ENCODE measurements around the gene TTC28.
A peak's percentile ranks its signal among the peaks of the same experiment; 100 is the strongest.

TTC28 gene

DNA sequence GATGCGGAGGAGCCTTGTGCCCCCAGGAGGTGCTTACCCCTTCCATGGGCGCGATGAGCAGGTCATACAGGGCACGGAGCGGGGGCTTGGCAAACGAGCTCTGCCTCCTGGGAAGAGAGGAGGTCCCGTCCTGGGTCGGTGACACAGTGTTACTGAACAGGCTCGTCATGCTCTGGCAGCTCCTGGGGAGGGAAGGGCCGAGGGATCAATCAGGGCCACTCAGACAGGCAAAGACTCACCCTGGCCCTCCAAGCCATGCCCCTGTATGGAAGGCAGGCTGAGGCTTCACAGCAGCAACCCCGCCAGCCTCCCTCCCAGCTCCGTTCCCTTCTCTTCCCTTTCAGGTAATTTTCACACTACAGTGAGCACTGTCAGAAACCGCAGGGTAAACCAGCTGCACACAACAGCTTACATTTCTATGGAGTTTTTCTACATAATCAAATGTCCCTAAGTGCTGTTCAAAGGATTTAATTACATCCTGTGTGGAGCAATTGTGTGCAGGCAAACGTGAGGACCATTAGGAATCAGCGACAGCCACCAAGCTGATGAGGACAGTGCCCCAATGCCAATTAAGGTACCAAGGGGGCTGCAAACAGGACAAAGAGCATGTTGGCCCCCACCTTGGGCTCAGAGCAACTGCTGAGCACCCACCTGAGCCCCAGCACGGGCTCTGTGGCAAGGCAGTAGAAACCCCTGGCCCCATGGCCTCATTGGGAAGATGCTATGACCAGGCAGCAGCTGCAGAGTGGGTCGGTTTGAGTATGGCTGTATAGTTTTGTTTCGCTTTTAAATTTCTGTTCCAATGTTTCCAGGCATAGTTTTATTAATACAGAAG is 665.2 kb downstream of the TTC28 start:
- FAIRE-seq, result no peak
- DNase-seq (ENCODE audit: low spot score), result no peak

DNA sequence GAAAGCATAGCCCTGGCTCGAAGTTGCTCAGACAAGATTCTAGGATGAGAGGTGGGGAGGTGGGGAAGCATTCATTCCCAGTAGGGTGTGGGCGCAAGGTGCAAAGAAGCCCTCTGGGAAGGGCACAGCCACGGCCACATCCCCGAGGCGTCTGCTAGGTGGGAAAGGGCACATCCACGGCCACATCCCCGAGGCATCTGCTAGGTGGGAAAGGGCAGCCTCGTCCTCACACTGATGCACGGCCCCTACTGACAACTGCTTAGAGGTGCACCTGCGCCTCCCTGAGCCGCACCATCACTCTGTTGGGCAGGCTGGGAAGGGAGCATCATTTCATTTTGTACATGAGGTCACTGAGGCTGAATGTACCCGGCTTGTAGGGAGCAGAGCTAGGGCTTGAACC is 666.0 kb downstream of the TTC28 start:
- peak; percentile 89 for FAIRE-seq
- no peak for DNase-seq (ENCODE audit: low spot score)

DNA sequence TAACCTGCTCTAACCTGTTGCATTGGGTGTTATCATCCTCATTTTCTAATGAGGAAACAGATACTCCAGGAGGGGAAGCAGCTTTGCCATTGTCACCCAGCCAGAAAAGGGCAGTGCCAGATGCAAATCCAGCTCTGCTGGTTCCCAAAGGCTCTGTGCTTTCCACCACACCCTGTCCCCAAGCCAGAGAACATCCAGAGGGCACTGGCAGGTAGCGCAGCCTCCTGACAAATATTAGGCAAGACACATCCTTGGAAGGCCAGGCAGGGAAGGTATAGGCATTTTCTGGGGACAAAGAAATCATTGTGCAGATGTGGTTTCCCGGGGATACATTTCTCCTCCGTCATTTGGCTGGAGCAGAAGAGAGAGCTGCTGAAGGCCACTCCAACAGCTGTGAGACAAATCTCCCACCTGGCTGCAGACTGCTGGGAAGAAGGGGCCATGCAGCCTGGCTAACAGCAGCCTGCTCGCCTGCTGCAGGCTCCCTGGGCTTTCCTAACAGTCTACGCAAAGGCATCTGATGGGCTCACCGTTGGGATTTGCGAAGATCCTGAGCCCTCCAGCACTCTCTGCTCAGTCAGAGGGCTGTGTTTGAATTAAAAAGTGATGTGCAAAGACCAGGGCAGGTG is 666.7 kb downstream of the TTC28 start:
- FAIRE-seq (peak; percentile 20), DNase-seq (ENCODE audit: low spot score) (no peak)

DNA sequence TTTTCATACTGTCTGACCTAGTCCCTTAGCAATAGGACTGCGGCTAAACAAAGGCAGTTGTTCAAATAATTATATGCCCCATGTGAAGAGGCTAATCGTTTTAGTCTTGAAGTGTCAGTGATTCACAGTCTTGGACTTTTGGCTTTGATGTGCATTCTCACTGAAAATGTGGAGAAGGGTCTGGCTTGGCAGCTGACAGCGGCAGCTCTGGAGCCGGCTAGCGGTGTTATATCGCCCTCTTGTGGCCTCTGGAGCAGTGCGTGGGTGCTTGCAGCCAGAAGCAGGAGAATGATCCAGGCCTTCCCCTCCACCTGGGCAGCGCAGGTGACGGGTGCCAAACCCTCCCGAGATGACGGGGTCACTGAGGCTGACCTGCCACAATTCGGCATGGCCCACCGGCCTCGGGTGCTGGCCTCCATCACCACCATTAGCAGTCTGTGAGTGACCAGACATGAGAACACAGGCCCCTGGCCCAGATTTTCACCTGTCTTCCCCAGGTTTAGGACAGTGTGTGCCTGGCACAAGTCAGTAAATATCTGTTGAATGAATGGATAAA is 670.3 kb downstream of the TTC28 start:
- DNase-seq (ENCODE audit: low spot score) (peak; percentile 98), FAIRE-seq (peak; percentile 98)

DNA sequence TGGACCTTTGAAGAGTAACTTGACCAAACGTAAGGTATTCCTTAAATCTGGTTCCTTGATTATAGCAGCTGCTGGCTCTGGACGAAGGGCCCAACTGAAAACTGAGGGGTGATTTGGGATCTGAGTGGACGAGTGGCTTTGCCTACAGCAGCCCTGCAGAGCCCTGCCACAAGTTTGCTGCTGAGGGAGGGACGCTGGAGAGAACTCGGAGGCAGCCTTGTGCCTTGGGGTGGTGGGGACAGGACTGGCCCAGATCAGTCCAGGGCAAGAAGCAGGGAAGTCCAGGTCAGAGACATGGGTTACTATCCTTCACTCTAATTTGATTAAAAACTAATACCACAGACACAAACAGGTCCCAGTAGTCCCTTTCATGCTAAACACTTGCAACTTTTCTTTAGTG is 671.0 kb downstream of the TTC28 start:
- FAIRE-seq (no peak), DNase-seq (ENCODE audit: low spot score) (no peak)

DNA sequence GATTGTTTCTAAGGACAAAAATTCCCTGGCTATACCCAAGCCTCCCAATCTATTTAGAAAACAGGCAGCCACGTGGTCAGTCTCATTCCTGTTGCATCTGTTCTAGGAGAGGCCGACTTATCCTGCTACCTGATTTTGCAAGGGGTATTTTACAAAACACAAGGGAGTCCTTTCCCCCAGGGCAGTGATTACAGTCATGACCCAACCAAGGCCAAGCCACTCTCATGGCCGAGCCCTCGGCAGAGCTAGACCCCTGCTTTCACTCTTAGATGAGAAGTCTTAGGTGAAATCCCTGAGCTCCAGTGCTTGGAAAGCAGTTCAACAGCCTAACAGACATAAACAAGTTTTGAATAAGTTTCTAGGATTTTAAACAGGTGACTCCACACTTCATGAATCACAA is 671.6 kb downstream of the TTC28 start:
- no peak for FAIRE-seq
- DNase-seq (ENCODE audit: low spot score), result no peak

DNA sequence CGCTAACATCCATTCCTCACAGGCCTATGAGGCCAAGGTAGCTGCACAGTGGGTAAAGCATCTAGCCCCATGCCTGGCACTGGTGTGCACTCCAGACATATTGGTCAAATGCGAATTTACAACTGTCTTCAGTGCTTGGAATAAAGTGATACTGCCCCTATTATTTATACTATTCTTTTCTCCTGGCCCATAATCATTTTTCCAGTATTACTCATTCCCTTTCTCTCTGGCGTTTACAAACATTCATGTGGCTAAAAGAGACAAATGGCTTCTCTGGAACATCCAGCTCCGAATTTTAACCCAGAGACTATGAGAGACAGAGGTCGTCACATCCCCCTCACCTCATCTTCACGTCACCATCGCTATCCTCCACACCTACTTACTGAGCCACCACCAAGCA is 673.4 kb downstream of the TTC28 start:
- peak; percentile 74 for FAIRE-seq
- no peak for DNase-seq (ENCODE audit: low spot score)

DNA sequence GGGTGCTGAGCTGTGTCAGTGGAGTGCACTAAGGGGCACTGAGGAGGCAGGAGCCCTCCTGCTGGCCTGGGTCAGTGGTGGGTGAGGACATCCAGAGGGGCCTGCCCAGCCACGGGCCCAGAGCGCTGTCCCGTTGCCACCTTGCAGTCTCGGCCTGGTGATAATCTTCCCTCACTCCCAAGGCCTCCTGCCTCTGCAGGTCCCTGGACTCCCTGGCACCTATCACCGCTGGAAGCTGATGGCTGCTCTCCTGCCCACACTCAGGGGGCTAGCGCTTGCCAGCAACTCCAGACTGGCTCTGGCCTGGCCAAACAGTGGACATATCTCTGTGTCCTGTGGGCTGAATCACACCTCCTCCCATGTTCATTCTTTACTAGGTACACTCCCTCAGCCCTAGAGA is 674.1 kb downstream of the TTC28 start:
- FAIRE-seq (peak; percentile 78), DNase-seq (ENCODE audit: low spot score) (no peak)

DNA sequence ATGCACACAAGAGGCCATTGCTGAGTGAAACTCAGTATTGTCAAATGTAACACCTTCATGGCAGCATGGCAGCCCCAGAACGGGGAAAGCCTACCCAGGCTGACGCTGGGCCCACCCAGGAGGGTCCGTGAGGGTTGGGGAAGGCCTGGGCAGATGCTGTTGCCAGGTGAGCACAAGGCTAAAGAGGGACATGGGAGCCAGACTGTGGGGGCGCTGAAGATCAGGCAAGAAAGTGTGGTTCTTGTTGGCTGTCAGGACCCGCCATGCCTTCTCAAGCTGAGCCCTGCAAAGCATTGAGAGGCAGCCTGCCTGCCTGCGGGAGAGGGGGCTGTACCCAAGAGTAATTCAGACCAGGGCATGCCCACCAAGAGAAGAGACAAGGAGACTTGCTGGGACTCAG is 675.6 kb downstream of the TTC28 start:
- no peak for FAIRE-seq
- no peak for DNase-seq (ENCODE audit: low spot score)

DNA sequence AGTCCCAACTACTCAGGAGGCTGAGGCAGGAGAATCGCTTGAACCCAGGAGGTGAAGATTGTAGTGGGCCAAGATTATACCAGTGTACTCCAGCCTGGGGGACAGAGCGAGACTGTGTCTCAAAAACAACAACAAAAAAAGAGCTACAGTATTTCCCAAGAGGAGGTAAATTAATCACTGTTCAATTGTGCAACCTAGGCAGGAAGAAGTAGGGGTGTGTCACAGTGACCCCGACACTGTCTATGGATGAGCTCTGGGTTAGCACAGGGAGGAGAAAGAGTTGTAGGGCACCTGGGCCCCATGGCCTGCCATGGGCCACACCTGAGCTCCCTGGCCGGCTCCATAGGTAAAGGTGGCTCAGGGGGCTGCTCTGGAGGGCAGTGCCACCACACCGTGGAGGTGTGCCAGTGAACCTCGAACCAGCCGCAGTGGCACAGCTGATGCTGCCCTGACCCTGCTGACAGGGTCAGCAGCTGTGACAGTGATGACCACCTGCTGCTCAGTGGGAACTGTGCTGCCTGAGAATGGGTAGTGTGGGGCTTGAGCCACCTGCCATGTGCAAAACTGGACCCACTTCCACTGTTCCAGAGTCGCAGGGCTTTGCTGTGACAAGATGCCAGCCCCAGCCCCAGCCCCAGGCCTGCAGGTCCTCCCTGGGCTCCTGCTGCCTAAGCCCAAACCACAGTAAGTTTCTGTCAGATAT is 676.6 kb downstream of the TTC28 start:
- peak; percentile 97 for FAIRE-seq
- DNase-seq (ENCODE audit: low spot score), result no peak

DNA sequence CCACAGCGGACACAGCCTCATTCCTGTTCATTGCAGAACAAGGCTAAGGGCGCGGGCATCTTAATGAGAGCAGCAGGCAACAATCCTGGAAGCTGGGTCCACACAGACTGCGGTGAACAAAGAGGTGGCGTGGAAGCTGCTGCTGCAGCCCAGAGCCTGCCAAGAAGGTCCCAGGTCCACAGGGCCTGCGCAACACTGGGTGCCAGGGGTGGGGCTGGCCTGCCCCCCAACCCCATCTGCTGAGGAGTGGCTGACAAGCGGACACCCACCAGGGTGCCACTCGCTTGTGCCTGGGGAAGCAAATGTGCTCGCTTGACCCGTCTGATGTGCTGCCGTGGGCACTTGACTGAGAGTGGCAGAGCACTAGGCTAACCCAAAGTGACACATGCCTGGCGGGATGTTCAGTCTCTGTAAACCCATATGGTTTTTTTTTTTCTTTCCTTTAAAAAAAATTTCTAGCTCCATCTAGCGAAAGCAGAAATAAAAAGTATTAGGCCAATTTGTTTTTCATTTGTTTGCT is 677.4 kb downstream of the TTC28 start:
- FAIRE-seq (peak; percentile 94), DNase-seq (ENCODE audit: low spot score) (no peak)

DNA sequence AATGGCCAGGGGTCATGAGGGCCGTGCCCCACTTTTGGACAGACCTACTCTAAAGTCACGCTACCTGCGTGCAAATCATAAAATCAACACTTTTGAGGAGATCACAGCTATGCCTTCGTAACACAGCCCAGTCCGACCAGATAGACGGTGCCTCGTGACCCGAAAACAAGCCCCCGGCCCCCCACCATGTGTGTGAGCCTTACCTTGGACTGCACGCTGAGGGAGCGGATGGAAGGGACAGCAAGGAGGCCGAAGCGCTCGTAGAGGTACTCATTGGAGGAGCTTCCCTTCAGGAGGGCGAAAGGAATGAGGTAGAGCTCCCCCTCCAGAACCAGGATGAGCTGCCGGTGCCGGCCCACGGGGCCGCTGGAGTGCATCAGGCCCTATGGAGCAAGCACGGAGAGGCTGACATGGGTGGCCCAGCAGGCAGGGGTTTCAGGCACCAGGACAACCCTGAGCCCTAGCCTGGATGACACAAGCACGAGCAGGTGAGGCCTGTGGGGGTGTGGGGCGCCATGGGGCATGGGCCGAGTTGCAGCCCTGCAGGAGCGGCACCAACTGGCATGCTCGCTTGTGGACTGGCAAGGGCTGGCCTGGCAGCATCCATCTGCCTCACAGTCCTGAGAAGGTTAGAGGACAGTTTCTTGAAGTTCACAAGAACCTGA is 678.3 kb downstream of the TTC28 start:
- DNase-seq (ENCODE audit: low spot score), result no peak
- peak; percentile 63 for FAIRE-seq

DNA sequence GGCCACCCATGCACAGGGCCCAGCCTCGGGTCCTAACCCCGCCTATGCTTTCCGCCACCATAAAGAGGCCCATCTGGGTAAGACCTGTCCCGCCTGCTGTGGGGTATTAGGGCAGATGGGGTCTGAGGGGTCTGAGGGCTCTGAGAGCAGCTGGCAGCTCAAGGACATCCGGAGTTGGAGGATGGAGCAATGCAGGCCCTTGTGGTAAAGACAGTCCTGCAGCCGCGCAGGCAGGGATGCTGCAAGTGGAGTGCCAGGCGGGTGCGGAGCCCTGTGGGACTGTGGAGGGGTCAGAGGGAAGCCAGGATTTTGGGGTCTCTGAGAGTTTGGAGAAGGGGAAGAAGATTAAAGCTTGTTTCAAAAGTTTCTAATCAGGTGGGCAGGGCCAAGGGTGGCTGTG is 679.3 kb downstream of the TTC28 start:
- DNase-seq (ENCODE audit: low spot score), result no peak
- peak; percentile 5 for FAIRE-seq

DNA sequence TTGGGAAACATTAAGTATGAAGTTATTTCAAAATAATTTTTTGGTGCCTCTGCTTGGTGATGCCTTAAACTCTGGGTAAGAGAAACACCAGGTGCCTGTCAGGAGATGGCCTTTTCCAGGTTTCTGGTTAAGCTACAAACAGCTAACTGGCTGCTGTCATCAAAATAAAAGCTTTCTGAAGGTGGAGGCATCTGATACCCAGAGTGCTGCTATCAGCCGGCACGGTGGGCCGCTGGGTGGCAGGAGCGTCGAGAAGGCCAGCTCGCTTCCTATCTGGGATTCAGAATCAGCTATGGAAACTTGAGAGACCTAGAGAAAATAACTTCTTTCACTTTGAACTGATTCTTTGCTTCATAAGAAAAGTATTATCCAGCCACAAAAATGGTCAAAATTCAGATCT is 679.8 kb downstream of the TTC28 start:
- DNase-seq (ENCODE audit: low spot score) (no peak), FAIRE-seq (no peak)

DNA sequence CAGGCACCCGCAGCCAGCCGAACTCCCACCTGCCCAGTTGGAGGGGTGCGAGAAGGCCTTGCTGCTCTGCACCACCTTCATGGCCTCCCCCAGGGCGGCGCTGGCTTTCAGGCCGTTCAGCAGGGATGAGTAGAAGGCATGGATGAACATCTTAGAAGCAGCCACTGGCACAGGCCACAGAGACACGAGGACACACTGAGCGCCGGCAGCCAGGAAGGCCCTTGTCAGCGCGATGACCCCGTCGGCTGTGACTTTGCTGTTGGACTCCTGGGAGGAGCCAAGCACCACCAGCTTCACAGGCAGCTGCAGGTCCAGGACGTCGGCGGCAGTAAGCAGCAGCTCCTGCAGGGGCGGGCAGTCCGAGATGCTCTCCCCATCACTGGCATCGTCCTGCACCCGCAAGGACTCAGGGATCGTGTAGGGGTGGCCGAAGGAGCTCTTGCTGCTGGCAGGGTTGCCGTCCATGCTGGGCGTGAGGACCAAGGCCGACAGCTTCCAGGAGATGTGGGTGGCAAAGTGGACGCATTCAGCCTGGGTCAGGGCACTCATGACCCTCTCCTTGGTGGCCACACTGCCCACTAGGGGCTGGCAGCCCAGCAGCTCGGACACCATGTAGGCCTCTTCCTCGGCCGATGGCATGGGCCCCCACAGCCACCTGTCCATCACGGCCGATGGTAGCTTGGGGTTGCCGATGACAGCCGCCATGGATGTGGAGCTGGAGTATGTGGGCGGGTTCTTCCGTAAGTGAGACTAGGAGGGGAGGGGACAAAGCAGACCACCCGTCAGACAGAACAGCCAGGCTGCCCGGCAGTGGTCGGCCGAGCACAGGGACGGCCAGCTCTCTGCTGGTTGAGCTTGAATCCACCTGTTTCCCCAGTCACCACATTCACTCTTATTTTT is 680.9 kb downstream of the TTC28 start:
- FAIRE-seq (peak; percentile 97), DNase-seq (ENCODE audit: low spot score) (no peak)

DNA sequence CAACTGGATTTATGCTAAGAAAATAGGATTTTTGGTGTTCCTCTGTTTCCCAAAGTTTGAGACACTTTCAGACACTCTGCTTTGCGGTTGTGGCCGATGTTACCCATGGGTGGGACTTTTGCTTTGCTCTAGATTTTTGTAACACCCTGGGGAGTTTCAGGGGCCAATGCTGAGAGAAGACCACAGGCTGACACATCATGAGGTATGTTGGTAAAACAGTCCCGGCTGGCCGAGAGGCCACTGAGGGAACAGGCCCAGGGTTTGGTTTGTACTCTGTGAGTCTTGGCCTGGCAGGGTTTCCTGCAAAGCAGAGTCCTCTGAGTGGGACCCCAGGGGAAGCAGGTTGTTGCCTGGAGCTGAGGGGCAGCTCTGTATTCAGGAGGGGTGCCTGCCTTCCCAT is 682.1 kb downstream of the TTC28 start:
- no peak for FAIRE-seq
- no peak for DNase-seq (ENCODE audit: low spot score)

DNA sequence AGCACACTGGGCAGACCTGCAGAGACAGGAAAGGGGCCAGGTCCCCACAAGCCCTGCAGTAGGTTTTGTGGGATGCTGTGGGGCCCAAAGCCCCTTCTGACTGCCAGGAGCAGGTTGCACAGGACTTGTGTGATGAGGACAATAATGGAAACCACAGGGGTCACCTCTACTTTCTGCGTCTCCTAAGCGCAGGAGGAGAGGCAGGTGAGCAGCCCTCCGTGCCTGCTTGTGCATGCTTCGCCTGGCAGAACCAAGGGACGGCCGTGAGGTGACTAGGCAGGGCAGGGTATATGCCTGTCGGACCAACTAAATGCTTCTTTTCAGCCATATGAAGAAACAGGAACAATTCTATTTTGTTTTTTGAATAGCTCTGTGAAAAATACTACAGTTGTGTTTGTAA is 682.7 kb downstream of the TTC28 start:
- no peak for DNase-seq (ENCODE audit: low spot score)
- no peak for FAIRE-seq

DNA sequence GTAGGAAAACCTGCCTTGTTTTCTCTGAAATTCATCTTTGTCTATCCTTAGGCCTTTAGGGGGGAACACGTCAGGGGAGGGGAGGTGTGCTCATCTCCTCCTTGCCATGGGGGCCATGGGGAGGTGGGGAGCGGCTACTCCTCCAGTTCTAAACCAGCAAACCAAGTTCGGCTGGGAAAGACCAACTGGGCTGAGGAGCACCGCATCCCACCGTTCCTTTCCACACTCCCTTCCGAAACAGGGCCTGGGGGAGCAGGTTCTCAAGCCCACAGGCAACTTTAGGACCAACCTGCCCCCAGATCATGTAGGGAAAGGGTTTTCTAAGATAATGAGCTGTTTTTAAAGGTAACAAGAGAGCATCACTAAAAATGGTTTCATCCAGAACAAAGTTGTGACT is 683.1 kb downstream of the TTC28 start:
- FAIRE-seq, result peak; percentile 63
- DNase-seq (ENCODE audit: low spot score), result no peak

DNA sequence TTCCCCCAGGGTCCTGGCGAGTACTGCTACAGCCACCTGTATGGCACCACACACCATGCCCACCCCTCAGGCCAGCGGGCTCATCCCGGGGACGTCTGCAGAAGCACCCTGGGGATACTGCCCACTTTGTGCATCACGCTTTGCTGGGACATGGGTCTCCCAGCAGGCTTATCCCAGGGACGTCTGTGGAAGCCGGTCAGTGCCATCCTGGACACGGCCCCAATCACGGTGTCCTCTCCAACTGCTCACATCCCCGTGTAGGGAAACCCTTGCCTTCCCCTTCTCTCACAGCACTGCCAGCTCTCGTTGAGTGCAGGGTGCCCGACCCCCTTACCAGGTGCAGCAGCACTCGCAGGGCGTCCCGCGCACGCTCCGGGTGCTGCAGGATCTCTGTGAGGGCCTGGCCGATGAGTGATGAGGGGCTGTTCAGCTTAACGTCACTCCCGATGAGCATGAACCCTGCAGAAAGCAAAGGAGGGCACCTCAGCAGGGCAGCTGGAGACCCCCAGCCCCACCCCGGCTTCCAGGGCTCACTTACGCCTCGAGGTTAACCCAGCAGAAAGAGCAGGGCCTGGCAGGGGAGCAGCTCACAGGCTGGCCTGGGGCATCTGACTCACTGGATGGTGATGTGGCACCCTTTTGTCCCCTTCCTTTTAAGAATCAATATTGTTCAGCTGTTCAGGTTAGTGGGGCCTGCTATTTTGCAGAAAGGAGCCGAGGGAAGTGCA is 683.7 kb downstream of the TTC28 start:
- no peak for DNase-seq (ENCODE audit: low spot score)
- peak; percentile 67 for FAIRE-seq
